Suprapubic skin (tissue), 4 donors: ENCODE measurements around the gene INTS14. TPM values are rescaled to one million over a fixed set of nuclear protein-coding genes. Genes with fewer than 3 reads are reported as not detected.

Experiments
- DNase-seq, 2 donors: peaks; one replicate each; pipeline ENCODE4 v3.0.0-alpha.2; 2019; ENCODE audit warnings: low spot score in 2 of 2
- H3K27ac ChIP-seq: fragments of 200-600 bp; sonication (generic); one replicate; pipeline ENCODE4 v1.5.1; 2019
- H3K27me3 ChIP-seq: fragments of 200-600 bp; sonication (generic); one replicate; pipeline ENCODE4 v1.5.1; 2019
- H3K36me3 ChIP-seq: fragments of 200-600 bp; sonication (generic); one replicate; pipeline ENCODE4 v1.5.1; 2019
- H3K4me1 ChIP-seq: fragments of 200-600 bp; sonication (generic); one replicate; pipeline ENCODE4 v1.5.1; 2019
- H3K4me3 ChIP-seq: fragments of 200-600 bp; sonication (generic); one replicate; pipeline ENCODE4 v1.5.1; 2019; ENCODE audit warnings: mild to moderate bottlenecking
- H3K9me3 ChIP-seq: fragments of 200-600 bp; sonication (generic); one replicate; pipeline ENCODE4 v1.5.1; 2019
- CTCF ChIP-seq, 2 donors: fragments of 200-600 bp in 1 of 2; fragments of 450-650 bp in 1 of 2; sonication (generic) in 1 of 2; IDR thresholded peaks; one replicate each; pipeline ENCODE4 v1.5.1; 2016 to 2019; ENCODE audit warnings: antibody characterized with exemption in 2 of 2, mild to moderate bottlenecking in 1 of 2, moderate library complexity in 1 of 2
- EP300 ChIP-seq: sonication (generic); formaldehyde crosslinking; IDR thresholded peaks from one replicate; pipeline ENCODE4 v1.6.1; 2017; ENCODE audit warnings: antibody characterized with exemption
- POLR2A ChIP-seq, 2 donors: fragments of 450-650 bp; IDR thresholded peaks; one replicate each; pipeline ENCODE4 v1.6.1; 2017; ENCODE audit warnings: antibody characterized with exemption in 2 of 2, mild to moderate bottlenecking in 2 of 2, moderate library complexity in 2 of 2
- POLR2AphosphoS5 ChIP-seq, 3 donors: sonication (generic); formaldehyde crosslinking; IDR thresholded peaks; one replicate each; pipeline ENCODE4 v1.6.1; 2017; ENCODE audit warnings: antibody characterized with exemption in 3 of 3
- WGBS: methylation state at CpG from one replicate; pipeline ENCODE4 v1.1.5; 2018; 5-methylcytosine and 5-hydroxymethylcytosine counted together
- total RNA-seq, 4 donors: library from RNA; depleted of rRNA; stranded (reverse); fragments of >200 nt; gene quantifications; one replicate each; pipeline ENCODE4 v1.1.0, GENCODE V29; 2016

Gene INTS14
- total RNA-seq, 4 donors from 2014 or later = 37.1 to 72.5 (median 49.1) TPM

GRCh38 chr15:65580287-65580686, 30.6 kb downstream of the INTS14 start:
- Histone ChIP-seq H3K9me3 (no peaks in the 10 kb centered on the region), H3K27me3 (no peaks in the 10 kb centered on the region), H3K36me3 (peaks cover 80% of the 10 kb centered on the region), H3K27ac (no peak overlapping the region), H3K4me1 (no peaks in the 10 kb centered on the region), H3K4me3 (no peak overlapping the region)
- no peak for DNase-seq
- TF ChIP-seq POLR2A (IDR thresholded peaks at IDR 0.05) (no peak), POLR2AphosphoS5 (IDR thresholded peaks at IDR 0.05) (no peak), EP300 (no peak), CTCF (IDR thresholded peaks at IDR 0.05) (no peak)

DNA sequence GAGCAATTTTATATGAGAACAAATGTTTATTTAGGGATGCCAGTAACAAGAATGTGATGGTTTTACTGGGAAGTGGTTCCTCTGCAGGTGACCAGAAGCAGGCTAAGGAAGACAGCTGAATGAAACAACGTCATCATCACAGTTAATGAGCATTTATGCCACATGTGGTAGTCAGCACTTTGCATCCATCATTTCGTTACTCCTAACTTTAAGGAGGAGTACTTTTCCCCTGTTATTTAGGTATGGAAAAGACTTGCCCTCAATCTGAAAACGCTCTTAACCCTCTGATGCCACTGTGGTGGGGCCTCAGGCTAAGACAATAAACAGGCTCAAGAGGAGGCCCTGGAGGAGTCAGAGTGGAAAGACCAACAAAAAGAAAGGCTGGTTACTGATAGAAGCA, 31.2 kb downstream of the INTS14 start:
- TF ChIP-seq POLR2A (IDR thresholded peaks at IDR 0.05) (no peak), POLR2AphosphoS5 (IDR thresholded peaks at IDR 0.05) (no peak), CTCF (IDR thresholded peaks at IDR 0.05) (no peak), EP300 (no peak)
- Histone ChIP-seq H3K4me3 (no peak overlapping the region), H3K4me1 (no peaks in the 10 kb centered on the region), H3K27me3 (no peaks in the 10 kb centered on the region), H3K9me3 (no peaks in the 10 kb centered on the region), H3K36me3 (peaks cover 79% of the 10 kb centered on the region), H3K27ac (no peak overlapping the region)
- WGBS = 85% methylated on average over 3 of the region's 3 CpGs
- no peak for DNase-seq

DNA sequence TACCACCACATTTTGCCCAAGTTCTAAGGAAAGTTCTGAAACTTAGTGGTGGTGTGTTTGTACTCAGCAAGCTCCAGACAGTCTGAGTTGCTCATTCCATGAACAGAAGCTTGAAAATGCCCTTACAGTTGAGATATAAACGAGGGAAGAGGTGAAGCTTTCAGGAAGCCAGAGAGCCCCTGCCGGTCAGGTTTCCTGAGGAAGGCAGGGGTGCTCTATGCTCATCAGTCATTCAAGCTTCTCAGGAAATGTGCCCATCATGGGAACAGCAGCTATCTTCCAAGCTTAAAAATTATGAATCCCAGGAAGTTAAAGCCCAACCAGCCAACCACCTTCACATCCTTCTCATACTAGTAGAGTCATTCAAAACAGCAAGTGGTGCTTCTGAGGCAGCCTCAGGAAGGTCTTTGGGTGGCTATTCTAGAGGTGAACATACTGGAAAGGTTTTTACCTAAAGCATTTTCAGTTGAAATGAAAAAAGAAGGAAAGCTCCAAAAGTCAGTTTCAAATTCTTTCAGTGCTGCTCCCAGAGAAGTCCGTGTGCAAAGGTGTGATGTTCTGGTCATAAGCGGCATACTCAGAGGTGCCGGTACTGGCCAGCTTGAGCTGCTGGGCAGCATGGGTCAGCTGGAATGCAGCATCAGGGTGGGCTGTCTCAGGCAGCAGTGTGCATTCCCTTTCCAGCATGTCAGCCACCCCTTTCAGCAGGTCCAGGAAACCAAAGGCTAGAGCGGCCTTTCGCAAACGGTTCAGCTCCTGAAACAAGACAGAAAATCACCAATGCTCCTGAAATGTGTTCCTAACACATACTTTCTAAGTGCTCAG, 31.8 kb downstream of the INTS14 start:
- H3K27me3 ChIP-seq = no peaks in the 10 kb centered on the region
- H3K4me1 ChIP-seq = no peaks in the 10 kb centered on the region
- WGBS = 76% methylated on average over 8 of the region's 8 CpGs
- peaks cover 76% of the 10 kb centered on the region for H3K36me3 ChIP-seq
- H3K4me3 ChIP-seq = no peak overlapping the region
- no peak for DNase-seq
- no peak for TF ChIP-seq CTCF (IDR thresholded peaks at IDR 0.05)
- no peak for TF ChIP-seq POLR2AphosphoS5 (IDR thresholded peaks at IDR 0.05)
- no peak for TF ChIP-seq POLR2A (IDR thresholded peaks at IDR 0.05)
- TF ChIP-seq EP300 = no peak
- H3K9me3 ChIP-seq = no peaks in the 10 kb centered on the region
- no peak overlapping the region for H3K27ac ChIP-seq

GRCh38 chr15:65577129-65577996, 33.6 kb downstream of the INTS14 start:
- Histone ChIP-seq H3K27ac (no peak overlapping the region), H3K36me3 (peaks cover 78% of the 10 kb centered on the region), H3K9me3 (no peaks in the 10 kb centered on the region), H3K4me3 (no peak overlapping the region), H3K27me3 (no peaks in the 10 kb centered on the region), H3K4me1 (no peaks in the 10 kb centered on the region)
- DNase-seq = no peak
- 81% methylated on average over 6 of the region's 6 CpGs for WGBS
- TF ChIP-seq POLR2A (IDR thresholded peaks at IDR 0.05) = no peak
- no peak for TF ChIP-seq CTCF (IDR thresholded peaks at IDR 0.05)
- no peak for TF ChIP-seq POLR2AphosphoS5 (IDR thresholded peaks at IDR 0.05)
- TF ChIP-seq EP300 = no peak

DNA sequence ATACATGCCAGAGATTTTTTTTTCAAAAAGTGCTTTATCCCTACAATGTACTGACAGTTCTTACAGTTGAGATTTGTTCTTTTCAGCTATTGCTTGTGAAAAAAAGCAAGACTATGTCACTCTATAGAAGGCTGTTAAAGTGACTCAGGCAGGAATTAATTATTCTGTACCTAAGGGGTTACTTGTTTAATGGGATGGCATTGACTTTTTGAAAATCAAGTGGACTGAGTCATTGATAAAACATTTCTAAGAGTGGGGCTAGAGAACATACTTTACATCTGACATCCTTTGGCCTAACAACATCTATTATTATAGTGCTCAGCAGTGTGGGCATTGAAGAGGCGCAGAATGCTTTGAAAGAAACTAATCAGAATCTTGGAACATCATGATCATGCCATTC, 34.3 kb downstream of the INTS14 start:
- no peak for DNase-seq
- H3K4me3 ChIP-seq = no peak overlapping the region
- no peaks in the 10 kb centered on the region for H3K27me3 ChIP-seq
- H3K36me3 ChIP-seq = peaks cover 77% of the 10 kb centered on the region
- H3K27ac ChIP-seq = no peak overlapping the region
- whole genome bisulfite sequencing = 85% methylated on average over 1 of the region's 1 CpG
- H3K9me3 ChIP-seq = no peaks in the 10 kb centered on the region
- TF ChIP-seq CTCF (IDR thresholded peaks at IDR 0.05) (no peak), EP300 (no peak), POLR2AphosphoS5 (IDR thresholded peaks at IDR 0.05) (no peak), POLR2A (IDR thresholded peaks at IDR 0.05) (no peak)
- no peaks in the 10 kb centered on the region for H3K4me1 ChIP-seq
